Ascending aorta (tissue), 2 donors: ENCODE results near the gene SLIT3. TPM values are rescaled to one million over a fixed set of nuclear protein-coding genes. Genes with fewer than 3 reads are reported as not detected.

Experiments used
- DNase-seq, 2 donors: peaks; one replicate each; pipeline ENCODE4 v3.0.0-alpha.2; 2019; ENCODE audit warnings: low spot score in 2 of 2
- H3K27ac ChIP-seq, 2 donors: fragments of 200-600 bp; sonication (generic); one replicate each; pipeline ENCODE4 v1.5.1; 2016 to 2017; ENCODE audit warnings: mild to moderate bottlenecking in 1 of 2
- H3K27me3 ChIP-seq: fragments of 200-600 bp; sonication (generic); one replicate; pipeline ENCODE4 v1.5.1; 2017
- H3K36me3 ChIP-seq, 2 donors: fragments of 200-600 bp; sonication (generic); one replicate each; pipeline ENCODE4 v1.5.1; 2016
- H3K4me1 ChIP-seq, 2 donors: fragments of 200-600 bp; sonication (generic); one replicate each; pipeline ENCODE4 v1.5.1; 2016 to 2017; ENCODE audit warnings: mild to moderate bottlenecking in 1 of 2
- H3K4me3 ChIP-seq, 2 donors: fragments of 200-600 bp; sonication (generic); one replicate each; pipeline ENCODE4 v1.5.1; 2016 to 2017; ENCODE audit warnings: mild to moderate bottlenecking in 1 of 2
- H3K9me3 ChIP-seq, 2 donors: fragments of 200-600 bp; sonication (generic); one replicate each; pipeline ENCODE4 v1.5.1; 2016
- CTCF ChIP-seq, 3 experiments: fragments of 200-600 bp in 2 of 3; fragments of 450-650 bp in 1 of 3; sonication (generic) in 2 of 3; IDR thresholded peaks; one replicate each; pipeline ENCODE4 v1.5.1; 2016 to 2019; ENCODE audit warnings: antibody characterized with exemption in 3 of 3, mild to moderate bottlenecking in 1 of 3, moderate library complexity in 1 of 3
- intact Hi-C: fragments of 100-400 bp; cut with DNase I; formaldehyde crosslinking; loops from one replicate; pipeline ENCODE4 v1.15.1; 2023
- total RNA-seq: library from RNA; depleted of rRNA; stranded (reverse); fragments of >200 nt; gene quantifications from one replicate; pipeline ENCODE4 v1.1.0, GENCODE V29; 2016

The SLIT3 gene
- total RNA-seq, 1 donor from 2014 or later, result 128 TPM

DNA sequence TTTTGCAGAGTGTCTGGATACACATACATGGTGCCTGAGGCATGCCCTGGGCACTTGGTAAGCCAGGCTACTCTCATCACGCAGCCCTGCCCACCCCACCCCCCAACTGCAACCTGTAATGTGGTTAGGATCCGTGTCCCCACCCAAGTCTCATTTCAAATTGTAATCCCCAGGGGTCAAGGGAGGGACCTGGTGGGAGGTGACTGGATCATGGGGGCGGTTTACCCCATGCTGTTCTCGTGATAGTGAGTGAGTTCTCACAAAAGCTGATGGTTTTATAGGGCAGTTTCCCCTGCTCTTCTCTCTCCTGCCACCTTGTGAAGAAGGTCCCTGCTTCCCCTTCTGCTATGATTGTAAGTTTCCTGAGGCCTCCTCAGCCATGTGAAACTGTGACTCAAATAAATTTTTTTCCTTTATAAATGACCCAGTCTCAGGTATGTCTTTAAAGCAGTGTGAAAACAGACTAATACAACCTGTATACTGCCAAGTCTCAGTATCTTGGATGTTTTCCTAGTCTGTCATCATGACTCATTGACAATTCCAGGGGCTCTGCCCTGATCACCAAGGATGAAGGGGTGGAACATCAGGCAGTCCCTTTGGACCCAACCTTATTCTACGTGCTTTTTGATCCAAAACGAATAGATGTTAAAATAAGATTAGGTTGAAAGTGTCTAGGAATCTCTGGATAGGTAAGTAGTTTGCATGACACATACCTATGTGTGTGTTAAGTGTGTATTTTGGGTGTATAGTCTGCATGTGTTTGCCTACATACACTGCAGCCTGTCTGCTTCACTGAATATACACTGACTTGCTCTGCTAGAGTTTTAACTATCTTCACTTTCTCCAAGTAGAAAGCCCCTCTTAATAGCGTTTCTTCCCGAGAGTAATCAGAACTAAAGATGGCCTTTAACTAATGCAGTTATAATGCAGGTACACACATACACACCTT lies 293.8 kb downstream of the SLIT3 start:
- Histone ChIP-seq H3K36me3 (no peaks in the 10 kb centered on the region), H3K4me1 (peaks cover 0 to 6% of the 10 kb centered on the region in 2 donors), H3K4me3 (no peak overlapping the region), H3K27me3 (no peaks in the 10 kb centered on the region), H3K27ac (no peak overlapping the region), H3K9me3 (no peaks in the 10 kb centered on the region)
- intact Hi-C loops, result no loop called here
- TF ChIP-seq CTCF (IDR thresholded peaks at IDR 0.05), result no peak
- no peak for DNase-seq

DNA sequence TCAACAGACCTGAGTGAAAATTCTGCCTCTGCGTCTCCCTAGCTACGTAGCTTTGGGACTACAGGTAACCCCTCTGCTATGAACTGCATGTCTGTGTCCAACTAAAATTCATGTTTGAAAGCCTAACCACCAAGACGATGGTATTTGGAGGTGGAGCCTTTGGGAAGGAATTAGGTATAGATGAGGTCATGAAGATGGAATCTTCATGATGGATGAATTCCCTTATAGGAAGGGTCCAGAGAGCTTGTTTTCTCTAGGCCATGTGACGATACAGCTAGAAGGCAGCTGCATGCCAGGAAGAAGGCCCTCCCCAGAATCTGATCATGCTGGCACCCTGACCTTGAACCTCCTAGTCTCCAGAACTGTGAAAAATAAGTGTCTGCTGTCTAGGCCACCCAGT lies 296.4 kb downstream of the SLIT3 start:
- TF ChIP-seq CTCF (IDR thresholded peaks at IDR 0.05), result no peak
- intact Hi-C loops, result loop anchor here (5.0 kb wide), 1 partner anchor 193 kb away; no protein-coding TSS in a partner anchor
- H3K36me3 ChIP-seq, result no peaks in the 10 kb centered on the region
- H3K27ac ChIP-seq, result peak overlapping the region; percentile 0 to 22
- H3K4me1 ChIP-seq, result peaks cover 0 to 6% of the 10 kb centered on the region in 2 donors
- no peak for DNase-seq
- no peaks in the 10 kb centered on the region for H3K9me3 ChIP-seq
- no peaks in the 10 kb centered on the region for H3K27me3 ChIP-seq
- no peak overlapping the region for H3K4me3 ChIP-seq

DNA sequence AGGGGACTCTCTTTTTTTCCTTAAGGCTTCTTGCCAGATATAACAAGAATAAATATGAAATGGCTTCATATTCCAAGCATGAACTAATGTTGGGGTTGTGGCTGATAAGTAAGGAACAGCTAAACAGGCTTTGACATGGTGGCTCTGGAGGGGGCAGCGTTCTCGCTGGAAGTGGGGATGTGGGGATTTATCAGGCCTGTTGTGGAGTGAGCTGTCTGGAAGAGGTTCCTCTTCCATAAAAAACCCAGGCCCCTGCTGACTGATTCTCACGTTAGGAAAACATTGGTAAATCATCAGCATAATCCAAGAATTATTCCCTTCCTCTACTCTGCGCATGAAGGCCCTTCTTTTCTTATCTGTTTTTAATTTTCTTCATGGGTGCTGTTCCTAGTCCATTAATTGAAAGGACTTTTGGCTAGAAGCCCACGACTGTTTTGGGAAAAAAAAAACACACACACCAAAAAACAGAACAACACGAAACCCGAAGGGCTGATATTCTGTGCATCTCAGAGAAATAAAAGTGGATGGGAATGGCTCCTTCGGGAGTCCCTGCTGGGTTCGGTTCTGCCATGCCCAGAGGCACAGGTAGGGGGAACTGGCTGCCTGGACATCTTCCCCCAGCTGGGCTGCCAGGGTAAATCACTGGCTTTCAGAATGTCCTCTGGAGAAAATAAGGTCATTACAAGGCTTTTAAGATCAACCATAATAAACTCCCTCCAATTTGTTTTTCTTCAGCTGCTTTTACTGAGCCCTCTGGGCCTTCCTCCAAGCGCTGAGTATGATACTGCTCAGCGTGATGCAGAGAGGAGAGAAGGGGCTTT lies 297.0 kb downstream of the SLIT3 start:
- no peak for DNase-seq
- Histone ChIP-seq H3K36me3 (no peaks in the 10 kb centered on the region), H3K4me1 (peaks cover 0 to 6% of the 10 kb centered on the region in 2 donors), H3K9me3 (no peaks in the 10 kb centered on the region), H3K27ac (peak overlapping the region; percentile 0 to 22), H3K27me3 (no peaks in the 10 kb centered on the region), H3K4me3 (no peak overlapping the region)
- TF ChIP-seq CTCF (IDR thresholded peaks at IDR 0.05), result peak; percentile 41 to 62 (median 41)
- intact Hi-C loops, result loop anchor here (5.0 kb wide), 1 partner anchor 193 kb away; no protein-coding TSS in a partner anchor

GRCh38 chr5:169002953-169003555 lies 297.9 kb downstream of the SLIT3 start:
- Histone ChIP-seq H3K27ac (no peak overlapping the region), H3K4me1 (peaks cover 0 to 6% of the 10 kb centered on the region in 2 donors), H3K9me3 (no peaks in the 10 kb centered on the region), H3K36me3 (no peaks in the 10 kb centered on the region), H3K4me3 (no peak overlapping the region), H3K27me3 (no peaks in the 10 kb centered on the region)
- no peak for TF ChIP-seq CTCF (IDR thresholded peaks at IDR 0.05)
- intact Hi-C loops, result loop anchor here (5.0 kb wide), 1 partner anchor 194 kb away; no protein-coding TSS in a partner anchor
- no peak for DNase-seq

- no peak for DNase-seq
- no peaks in the 10 kb centered on the region for H3K9me3 ChIP-seq
- TF ChIP-seq CTCF (IDR thresholded peaks at IDR 0.05), result no peak
- H3K36me3 ChIP-seq, result no peaks in the 10 kb centered on the region
- peaks cover 0 to 6% of the 10 kb centered on the region in 2 donors for H3K4me1 ChIP-seq
- H3K4me3 ChIP-seq, result no peak overlapping the region
- H3K27ac ChIP-seq, result no peak overlapping the region
- no peaks in the 10 kb centered on the region for H3K27me3 ChIP-seq
- intact Hi-C loops, result loop anchor here (5.0 kb wide), 1 partner anchor 196 kb away; no protein-coding TSS in a partner anchor
Measured at GRCh38 chr5:169001394-169001793, 299.5 kb downstream of the SLIT3 start.
